GM19467 (cell line): Measurements from ENCODE around the gene ANKRD10.

Source experiments
- ATAC-seq: cut with Tn5 transposase; IDR thresholded peaks from one replicate; pipeline ENCODE4 v1.9.1; 2021; ENCODE audit warnings: mild to moderate bottlenecking, moderate library complexity; ENCODE audit not compliant: unreplicated experiment

Gene ANKRD10

DNA sequence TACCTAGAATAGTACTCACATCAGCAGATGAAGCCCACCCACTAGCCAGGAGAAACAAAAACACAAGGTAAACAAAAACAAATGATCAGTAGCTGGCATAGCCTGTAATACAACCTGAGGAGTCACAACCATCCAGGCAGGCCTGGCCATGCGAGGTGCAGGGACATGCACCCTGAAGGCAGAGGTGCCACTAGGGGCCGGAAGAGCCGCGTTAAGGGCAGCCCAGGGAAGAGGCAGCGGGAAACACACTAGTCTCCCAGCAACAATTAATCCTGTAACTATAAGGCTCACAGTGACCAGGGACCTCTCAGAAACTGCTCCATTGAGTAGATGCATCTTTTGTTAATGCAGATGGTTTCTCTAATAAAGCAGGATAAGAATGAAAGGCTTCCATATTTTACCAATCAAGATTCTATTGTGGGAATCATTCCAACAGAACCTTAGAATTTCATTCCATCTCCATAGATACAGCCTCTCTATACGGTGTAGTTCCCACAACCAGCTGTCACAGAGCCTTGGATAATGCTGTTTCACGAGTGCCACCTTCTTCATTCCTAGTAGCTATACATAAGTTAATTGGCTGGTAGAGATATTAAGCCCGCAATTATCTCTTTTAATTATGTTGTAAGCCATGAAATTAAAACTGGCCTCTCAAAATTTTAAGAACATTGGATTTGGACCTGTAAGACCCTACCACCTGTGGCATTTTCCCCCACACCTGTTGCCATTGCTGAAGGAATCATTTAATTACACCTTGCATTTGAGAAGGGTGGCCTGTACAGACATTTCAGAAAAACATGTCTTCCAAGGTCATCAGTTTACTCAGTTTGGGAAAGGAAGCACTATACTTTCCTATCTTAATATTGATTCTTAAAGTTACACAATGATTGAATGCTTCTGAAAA, 28.7 kb downstream of the ANKRD10 start:
- no peak for ATAC-seq

DNA sequence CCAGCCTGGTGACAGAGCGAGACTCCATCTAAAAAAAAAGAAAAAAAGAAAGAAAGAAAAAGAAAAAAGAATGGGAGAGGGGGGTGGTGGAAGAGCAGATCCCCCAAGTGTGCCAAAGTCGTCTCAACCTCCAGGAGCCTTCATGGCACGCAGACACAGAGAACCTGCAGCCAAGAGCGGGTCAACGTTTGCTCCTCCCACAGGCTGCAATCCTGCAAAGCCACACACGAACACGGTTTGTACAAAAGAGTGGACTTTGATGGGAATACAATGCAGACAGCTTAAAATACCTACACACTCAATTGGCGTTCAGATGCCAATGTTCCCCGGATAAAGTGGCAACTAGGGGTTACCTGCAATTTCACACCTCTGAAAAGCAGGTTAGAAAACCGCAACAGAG, 29.4 kb downstream of the ANKRD10 start:
- no peak for ATAC-seq

- ATAC-seq: no peak
Observed at GRCh38 chr13:110884517-110884916, 30.4 kb downstream of the ANKRD10 start.

DNA sequence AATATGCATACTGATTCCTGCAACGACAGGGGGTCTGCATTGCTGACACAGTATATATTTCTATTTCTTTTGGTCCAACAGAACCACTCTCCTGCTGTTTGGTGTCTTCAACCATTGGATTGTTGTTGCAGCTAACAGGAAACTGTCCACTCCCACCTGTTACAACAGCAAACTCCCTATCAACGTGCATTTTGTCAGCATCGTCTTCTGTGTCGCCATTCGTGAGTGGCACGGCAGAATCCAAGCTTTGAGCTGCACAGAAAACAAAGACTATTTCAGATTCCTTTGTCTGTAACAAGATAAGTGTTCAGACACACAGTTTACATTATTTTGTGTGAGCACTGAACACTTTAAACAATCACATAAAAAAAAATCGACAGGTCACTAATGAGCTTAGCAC, 31.3 kb downstream of the ANKRD10 start:
- no peak for ATAC-seq

DNA sequence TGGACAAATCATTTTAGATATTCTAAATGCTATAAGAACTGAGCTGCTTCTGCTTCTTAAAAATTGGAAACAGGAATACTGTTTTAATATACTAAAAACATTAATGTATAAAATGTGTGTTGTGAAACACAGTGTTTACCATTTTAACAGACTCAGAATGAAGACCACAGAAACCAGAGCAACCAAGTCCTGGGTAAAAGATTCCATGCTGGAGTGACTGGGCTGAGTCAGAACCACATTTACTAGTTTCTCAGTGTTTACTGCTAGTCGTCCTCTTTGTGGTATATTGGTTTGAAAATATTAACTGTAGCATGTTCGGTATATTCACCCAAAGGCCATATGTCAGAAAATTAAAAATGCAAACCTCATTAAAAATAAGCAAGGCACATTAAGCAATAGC, 31.9 kb downstream of the ANKRD10 start:
- ATAC-seq: no peak

DNA sequence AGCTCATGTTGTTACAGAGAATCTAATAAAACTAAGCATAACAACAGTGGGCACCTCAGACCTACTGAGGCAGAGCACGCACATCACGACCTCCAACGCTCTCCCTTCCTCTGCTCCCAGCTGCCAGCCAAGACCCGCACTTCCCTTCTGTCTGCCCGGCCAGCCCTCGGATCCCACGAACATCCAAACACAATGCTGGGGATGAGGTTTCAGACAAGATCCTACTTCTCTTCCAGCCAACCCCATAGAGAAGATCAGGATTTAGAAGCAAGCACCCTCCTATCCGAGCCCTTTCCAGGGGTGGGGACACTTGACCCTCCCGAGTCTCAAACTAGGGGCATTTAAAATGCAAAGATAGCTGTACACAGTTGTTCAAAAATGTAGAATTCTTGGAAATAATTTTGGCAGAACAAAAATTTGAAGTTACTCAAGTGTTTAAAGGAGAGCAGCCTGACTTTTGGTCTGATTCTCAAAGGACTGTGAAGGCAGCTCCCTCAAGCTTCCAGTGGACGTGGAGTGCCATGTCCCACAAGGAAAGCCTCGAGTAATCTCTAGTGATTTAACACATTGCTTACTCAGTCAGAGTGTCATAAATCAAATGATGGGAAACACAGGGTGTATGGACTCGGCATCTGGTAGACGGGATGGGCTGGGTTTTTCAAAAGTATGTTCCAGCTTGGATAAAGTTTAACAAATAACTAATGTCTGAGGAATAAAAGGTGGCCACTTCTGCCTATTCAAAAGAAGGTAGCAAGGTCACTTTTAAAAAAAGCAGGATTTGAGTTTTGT, 32.8 kb downstream of the ANKRD10 start:
- ATAC-seq: no peak

- ATAC-seq: no peak
Observed at GRCh38 chr13:110880627-110881026, 34.2 kb downstream of the ANKRD10 start.

DNA sequence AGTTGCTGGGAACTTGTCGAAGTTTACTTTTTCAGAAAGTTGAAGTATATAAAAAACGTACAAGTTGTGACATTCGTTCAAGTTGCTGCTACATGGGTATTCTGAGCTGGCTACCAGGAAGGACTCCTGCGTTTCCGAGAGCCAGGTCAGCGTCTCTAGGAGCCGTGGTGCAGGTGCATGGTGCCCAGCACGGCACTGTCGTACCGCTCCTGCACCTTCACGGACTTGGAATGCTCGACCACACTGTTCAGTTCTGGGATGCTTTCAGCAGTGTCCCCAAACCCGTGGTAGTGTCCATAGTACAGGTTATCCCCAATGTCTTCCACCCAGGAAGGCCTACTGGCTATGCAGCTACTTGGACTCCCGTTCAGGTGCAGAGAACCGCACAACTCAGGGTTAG, 35.4 kb downstream of the ANKRD10 start:
- no peak for ATAC-seq

GRCh38 chr13:110877737-110878258, 37.1 kb downstream of the ANKRD10 start:
- no peak for ATAC-seq

DNA sequence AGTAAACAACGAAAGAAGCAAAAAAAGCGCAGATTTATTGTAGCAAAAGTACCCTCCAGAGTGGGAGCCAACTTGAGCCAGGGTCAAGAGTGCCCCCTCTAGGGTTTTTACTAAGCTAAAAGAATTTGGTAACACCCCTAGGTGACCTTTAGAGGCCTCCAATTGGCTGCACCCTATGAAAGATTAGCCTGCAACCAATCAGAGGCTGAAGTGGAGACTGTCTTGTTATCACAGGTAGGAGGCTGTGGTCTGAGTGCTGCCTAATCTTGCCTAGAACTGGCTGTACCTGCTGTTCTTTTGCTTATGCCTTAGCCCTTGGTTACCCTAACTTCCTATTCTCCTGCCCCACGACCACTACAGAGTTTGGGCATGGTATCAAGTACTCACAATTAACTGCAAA, 38.3 kb downstream of the ANKRD10 start:
- no peak for ATAC-seq

- no peak for ATAC-seq
Observed at GRCh38 chr13:110875241-110875640, 39.6 kb downstream of the ANKRD10 start.

GRCh38 chr13:110874508-110874960, 40.3 kb downstream of the ANKRD10 start:
- ATAC-seq: peak; percentile 64

GRCh38 chr13:110873639-110874507, 41.0 kb downstream of the ANKRD10 start:
- no peak for ATAC-seq

GRCh38 chr13:110872768-110873638, 41.9 kb downstream of the ANKRD10 start:
- no peak for ATAC-seq

DNA sequence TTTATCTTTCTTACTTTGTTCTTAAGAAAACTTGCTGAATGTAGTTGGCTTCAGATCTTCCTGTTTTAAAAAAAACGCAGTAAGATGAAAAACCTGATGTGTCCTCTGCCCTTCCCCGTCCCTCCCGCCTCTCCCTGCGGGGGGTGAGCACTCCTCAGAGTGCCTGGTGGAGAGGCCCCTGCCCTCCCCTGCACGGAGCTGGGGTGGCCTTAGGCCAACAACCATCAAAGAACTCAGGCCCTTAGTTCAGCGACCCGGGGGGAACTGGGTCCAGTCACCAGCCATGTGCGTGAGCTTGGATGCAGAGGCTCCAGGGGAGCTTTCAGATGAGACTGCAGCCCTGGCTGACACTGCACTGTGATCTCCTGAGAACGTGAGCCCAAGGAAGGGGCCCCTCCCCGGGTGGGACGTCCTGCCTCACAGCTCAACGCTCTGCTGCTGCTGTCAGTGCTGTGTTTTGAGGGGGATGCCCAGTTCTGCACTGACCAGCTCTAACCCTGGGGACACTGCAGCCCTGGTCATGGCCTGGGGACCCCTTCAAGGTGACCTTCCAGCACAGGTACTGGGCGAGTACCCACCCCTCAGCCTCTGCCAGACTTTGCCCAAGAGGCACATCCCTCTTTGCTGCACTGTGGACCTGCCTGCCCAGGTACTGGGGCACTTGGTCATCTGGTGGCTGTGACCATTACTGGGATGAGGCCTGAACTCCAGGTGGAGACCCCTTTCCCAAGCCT, 42.7 kb downstream of the ANKRD10 start:
- no peak for ATAC-seq

DNA sequence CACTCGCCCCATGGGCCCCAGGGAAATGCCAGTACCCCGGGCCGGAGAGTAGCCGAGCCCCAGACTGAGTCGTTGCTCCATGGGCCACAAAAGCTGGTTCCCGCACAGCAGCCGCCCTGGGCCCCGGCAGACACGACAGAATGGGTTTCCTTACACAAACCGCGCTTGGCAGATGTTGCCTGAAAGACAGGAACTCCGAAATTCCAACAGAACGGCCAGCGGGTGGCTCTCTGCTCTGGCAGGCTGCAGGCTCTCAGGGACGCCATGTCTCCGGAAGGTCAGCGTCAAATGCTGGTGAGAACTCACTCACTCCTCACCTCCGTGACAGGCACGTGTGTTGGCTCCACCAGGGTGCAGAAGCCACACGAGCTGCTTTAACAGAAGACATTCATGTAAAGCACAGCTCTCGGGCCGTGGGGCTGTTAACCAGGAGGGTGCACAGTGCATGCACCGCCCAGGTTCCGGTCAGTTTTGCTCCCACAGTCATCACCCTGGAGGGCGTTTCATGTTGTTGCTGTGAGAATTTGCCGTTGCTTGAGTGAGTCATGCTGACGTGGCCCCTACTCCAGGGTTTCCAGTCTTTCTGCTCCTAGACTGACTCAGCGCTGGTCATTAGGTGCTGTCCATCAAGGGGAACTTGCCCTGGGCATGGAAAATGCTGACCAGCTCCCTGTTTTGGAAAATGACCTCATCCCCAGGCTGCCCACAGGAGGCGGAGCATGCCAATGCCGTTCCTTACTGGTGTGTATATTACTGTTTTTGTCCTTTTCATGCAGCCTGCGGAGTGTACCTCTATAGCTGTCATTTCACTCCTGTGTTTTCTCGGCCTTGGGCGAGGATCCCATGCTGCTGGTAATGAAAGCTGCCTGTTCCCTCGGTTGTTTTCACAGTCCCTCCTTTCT, 44.8 kb downstream of the ANKRD10 start:
- ATAC-seq: no peak

- ATAC-seq: no peak
Observed at GRCh38 chr13:110869231-110869804, 45.6 kb downstream of the ANKRD10 start.

DNA sequence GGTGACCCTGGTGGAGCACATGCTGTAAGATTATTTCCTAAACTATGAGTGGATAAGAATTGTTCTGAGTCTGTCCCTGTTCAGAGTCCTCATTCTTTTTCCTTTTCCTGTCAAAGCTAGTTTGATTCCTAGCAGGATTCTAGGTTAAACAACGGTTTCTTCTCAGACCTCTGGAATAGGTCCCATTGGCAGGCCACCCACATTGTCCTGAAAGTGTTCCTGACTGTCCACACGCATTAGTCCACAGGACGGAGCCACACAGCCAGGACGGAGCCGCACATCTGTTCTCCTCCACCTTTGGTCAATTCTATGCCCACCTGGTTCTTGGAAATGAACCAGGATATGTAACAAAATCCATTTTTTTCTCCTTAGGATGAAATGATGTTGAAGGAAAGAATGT, 46.1 kb downstream of the ANKRD10 start:
- no peak for ATAC-seq
